DMS114 treated with DMSO at 0.1 percent for 48 hours (cell line): ENCODE results near the gene KDM6B.
A peak's percentile ranks its signal among the peaks of the same experiment; 100 is the strongest.
"Not testable (repeated sequence)": the region's sequence is repeated elsewhere in the genome, so short reads cannot be mapped to it uniquely, and the experiment has no call there.

ENCODE experiments used
- DNase-seq: peaks from one replicate; lab custom pipeline; 2025; ENCODE audit not compliant: unreplicated experiment; lab: John Stamatoyannopoulos, UW

Gene KDM6B

GRCh38 chr17:7833795-7834541, at the start of gene KDM6B:
Gene KDM6B (plus strand): TSS chr17:7834217. CDS start chr17:7845555, 11,338 bp downstream.
- DNase-seq: peak; percentile 91

- no peak for DNase-seq
These were observed 47.2 kb upstream of the KDM6B start for GRCh38 chr17:7786866-7787265.

GRCh38 chr17:7789131-7789530, 44.9 kb upstream of the KDM6B start:
- DNase-seq: no peak

DNA sequence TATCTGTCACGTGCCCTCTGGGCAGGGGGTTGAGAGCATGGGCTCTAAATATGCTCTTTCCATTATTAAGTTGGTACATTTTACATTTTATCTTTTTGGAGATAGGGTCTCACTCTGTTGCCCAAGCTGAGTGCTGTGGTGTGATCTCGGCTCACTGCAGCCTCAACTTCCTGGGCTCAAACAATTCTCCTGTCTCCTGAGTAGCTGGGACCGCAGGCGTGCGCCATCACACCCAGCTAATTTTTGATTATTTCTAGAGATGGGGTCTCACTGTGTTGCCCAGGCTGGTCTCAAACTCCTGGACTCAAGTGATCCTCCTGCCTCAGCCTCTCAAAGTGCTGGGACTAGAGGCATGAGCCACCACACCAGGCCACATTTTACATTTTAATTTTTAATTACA, 43.9 kb upstream of the KDM6B start:
- no peak for DNase-seq

GRCh38 chr17:7792611-7793010, 41.4 kb upstream of the KDM6B start:
- no peak for DNase-seq

GRCh38 chr17:7794075-7794663, 39.8 kb upstream of the KDM6B start:
- DNase-seq: no peak

GRCh38 chr17:7797976-7798375, 36.0 kb upstream of the KDM6B start:
- no peak for DNase-seq

DNA sequence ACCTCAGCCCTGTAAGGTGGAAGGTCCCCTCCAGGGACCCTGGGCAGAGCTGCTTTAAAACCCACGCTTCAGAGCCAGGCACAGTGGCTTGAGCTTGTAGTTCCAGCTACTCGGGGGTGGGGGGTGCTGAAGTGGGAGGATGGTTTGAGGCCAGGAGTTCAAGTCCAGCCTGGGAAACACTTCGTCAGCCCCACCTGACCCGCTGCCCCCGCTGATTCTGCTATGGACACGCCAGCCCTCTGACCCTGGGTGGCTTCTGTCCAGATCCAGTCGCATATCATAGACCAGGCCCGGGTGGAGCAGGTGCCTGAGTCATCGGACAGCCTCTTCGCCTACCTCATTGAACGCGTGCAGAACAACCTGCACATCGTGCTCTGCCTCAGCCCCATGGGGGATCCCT, 35.2 kb upstream of the KDM6B start:
- no peak for DNase-seq

DNA sequence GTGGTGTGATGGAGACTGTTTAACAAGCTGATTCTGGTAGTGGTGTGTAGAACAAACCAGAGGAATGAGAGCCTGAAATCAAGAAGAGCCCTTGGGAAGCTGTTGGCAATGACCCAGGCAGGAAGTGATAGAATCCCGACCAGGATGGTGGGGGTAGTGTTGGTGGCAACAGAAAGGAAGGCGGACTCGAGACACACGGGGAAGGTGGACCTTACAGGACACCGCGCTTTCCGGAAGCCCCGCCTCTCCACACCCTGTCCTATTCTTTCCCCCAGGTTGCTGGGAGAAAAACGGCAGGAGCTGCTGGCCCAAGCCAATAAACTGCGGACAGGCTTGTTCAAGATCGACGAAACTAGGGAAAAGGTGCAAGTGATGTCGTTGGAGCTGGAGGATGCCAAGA, 30.0 kb upstream of the KDM6B start:
- no peak for DNase-seq

DNA sequence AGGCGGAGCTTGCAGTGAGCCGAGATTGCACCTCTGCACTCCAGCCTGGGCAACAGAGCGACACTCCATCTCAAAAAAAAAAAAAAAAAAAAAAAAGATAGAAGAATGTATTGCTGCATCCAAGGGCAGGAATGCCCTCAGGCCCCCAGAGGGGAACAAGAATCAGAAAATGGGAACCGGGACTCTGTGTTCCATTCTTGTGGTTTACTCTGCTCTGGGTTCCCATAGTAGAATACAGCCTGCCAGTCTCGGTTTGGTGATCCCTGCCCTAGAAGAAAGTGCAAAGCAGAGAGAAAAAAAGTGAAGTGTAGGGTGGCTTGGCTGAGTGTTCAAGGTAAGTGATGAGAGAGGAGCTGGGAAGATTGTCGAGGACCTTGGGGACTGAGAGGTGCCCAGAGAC, 27.4 kb upstream of the KDM6B start:
- no peak for DNase-seq

- DNase-seq: no peak
These were observed 26.8 kb upstream of the KDM6B start for GRCh38 chr17:7807206-7807605.

DNA sequence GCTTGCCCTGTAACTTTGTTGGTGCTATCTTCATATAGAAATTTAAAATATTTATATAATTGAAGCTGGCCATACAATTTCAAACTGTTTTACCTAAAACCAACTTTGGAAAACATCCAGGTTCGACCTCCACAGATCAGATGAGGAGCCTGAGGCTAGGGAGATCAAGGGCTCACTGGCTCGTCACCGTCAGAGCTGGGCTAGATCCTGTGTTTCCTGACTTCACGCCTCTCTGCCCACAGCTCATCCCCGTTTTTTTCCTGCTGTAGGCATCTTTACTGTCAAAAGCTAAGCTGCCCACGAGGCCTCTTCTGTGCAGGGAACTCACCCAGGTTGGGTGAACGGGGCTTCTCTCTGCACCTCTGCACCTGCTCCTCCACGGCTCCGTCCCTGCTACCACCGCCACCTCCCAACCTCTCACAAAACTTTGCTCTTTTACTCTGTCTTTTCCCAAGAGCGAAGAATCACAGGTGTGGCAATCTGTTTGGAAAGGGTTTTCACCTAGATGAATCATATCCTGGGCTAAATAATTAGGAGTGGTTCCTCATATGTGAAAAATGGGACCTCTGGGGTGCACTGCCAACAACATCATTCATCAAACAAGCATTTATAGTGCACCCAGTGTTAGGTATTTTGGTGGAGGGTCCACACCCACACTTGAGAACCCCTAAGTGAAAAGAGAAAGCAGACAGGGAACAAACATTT, 24.8 kb upstream of the KDM6B start:
- DNase-seq: no peak

GRCh38 chr17:7809791-7810343, 24.1 kb upstream of the KDM6B start:
- not testable (repeated sequence) for DNase-seq

GRCh38 chr17:7811251-7811650, 22.8 kb upstream of the KDM6B start:
- no peak for DNase-seq

GRCh38 chr17:7814969-7815368, 19.0 kb upstream of the KDM6B start:
- DNase-seq: no peak

DNA sequence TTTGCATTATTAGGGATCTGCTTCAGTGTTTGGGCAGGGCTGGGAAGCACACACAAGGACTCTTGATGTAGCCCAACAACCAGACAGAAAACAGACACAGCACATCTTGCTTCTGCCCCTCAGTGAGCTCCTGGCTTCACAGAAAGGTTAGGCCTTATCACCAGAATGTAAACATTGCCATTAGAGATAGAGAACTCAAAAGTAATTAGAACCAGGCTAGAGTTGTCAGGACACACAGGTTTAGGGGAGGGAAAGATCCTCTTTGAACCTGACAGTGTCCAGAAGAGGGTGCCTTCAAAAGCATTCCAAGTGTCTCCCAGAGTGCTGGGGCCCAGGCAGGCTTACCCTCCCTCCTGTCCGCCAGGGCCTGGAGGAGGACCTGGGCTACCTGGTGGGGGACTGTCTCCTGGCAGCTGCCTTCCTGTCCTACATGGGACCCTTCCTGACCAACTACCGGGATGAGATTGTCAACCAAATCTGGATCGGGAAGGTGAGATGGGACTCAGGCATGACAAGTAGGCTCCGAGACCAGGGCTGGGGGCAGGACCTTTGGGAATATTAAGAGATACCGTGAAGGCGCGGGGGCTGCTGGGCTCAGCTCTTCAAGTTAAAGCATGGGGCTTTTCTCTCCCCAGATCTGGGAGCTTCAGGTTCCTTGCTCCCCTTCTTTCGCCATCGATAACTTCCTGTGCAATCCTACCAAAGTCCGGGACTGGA, 16.9 kb upstream of the KDM6B start:
- no peak for DNase-seq

DNA sequence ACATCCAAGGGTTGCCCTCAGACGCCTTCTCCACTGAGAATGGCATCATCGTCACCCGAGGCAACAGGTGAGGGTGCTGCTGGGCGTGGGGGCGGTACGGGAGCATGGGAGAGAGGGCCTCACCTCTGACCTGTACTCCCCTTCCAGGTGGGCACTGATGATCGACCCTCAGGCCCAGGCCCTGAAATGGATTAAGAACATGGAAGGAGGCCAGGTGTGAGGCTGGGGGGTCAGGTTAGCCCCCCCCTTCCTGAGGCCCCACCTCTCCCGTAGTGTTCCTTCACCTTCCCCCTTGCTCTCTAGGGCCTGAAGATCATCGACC, 16.4 kb upstream of the KDM6B start:
- DNase-seq: no peak

DNA sequence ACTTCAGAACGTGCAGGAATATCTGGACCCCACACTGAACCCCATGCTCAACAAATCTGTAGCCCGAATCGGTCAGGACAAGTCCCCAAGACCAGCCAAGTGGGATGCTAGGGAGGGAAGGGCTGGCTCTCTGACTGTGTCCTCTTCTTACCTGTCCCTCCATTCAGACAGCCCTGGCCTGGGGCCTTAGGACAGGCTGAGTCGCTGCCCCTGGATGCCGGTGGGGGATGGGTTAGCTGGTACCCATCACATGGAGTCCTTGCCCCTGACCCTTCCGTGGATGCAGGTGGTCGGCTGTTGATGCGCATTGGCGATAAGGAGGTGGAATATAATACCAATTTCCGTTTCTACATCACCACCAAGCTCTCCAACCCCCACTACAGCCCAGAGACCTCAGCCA, 16.0 kb upstream of the KDM6B start:
- DNase-seq: no peak

- DNase-seq: no peak
These were observed 15.0 kb upstream of the KDM6B start for GRCh38 chr17:7818746-7819645.

DNA sequence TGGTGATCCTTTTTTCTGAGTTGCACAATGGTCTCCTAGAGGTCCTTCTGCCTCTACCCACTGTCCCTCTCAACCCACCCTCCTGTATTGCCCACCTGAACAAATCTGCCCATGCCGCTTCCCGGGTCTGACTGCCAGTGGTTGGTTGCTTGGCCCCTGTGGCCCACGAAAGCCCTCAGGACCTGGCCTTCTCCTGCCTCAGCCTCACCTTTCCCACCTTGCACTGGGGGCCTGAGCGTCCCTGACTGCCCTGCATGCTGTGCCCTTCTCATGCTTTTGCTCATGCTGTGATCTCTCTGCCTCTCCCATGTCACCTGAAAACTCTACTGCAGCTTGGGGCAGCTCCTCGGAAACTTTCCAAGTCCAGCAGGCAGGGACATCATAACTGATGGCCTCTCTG, 13.8 kb upstream of the KDM6B start:
- no peak for DNase-seq
